ENCODE measurements around the gene MYO9B. TPM values are rescaled to one million over a fixed set of nuclear protein-coding genes. Genes with fewer than 3 reads are reported as not detected.

The MYO9B gene
- total and polyA plus RNA-seq, 2 of the 13 experiments (the other 11 are each of a cell fraction or from before 2014, with no cell fraction given) = 18.0 to 18.3 TPM

DNA sequence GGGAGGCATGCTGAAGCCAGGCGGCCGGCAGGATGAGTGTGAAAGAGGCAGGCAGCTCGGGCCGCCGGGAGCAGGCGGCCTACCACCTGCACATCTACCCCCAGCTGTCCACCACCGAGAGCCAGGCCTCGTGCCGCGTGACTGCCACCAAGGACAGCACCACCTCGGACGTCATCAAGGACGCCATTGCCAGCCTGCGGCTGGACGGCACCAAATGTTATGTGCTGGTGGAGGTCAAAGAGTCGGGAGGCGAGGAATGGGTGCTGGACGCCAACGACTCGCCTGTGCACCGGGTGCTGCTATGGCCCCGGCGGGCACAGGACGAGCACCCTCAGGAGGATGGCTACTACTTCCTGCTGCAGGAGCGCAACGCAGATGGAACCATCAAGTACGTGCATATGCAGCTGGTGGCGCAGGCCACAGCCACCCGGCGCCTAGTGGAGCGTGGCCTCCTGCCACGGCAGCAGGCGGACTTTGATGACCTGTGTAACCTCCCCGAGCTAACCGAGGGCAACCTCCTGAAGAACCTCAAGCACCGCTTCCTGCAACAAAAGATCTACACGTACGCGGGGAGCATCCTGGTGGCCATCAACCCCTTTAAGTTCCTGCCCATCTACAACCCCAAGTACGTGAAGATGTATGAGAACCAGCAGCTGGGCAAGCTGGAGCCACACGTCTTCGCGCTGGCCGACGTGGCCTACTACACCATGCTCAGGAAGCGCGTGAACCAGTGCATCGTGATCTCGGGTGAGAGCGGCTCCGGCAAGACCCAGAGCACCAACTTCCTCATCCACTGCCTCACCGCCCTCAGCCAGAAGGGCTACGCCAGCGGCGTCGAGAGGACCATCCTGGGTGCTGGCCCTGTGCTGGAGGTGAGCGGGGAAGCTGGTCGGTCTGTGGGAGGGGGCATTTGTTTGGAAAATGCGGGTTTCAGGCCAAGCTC, 26.4 kb downstream of the MYO9B start:
- no peak overlapping the region for H2AFZ ChIP-seq (ENCODE audit: low read length)
- no peak overlapping the region for H3K4me2 ChIP-seq (ENCODE audit: low read depth, low read length)
- H3K36me3 ChIP-seq (replicated peaks in 1 of 2; ENCODE audit: control insufficient read depth in 1 of 2, insufficient read depth in 2 of 2, low read length in 2 of 2) = peaks cover 15 to 34% of the 10 kb centered on the region in 2 experiments; a peak in 4 of 5 replicates
- BruUV-seq (replicated peaks) = no TSS peak
- H3K4me3 ChIP-seq (replicated peaks in 1 of 3; ENCODE audit: insufficient read depth in 1 of 3, low read depth in 2 of 3, low read length in 3 of 3) = no peak overlapping the region
- peaks cover 14% of the 10 kb centered on the region for H3K79me2 ChIP-seq (ENCODE audit: insufficient read depth, low read length)
- FAIRE-seq (no peak), DNase-seq (ENCODE audit: low spot score) (no peak), ATAC-seq (no peak)
- H3K9me3 ChIP-seq (ENCODE audit: low read length) = no peaks in the 10 kb centered on the region
- intact Hi-C loops (cut with micrococcal nuclease; ENCODE audit: unreplicated experiment) (no loop called here), in situ Hi-C loops (cut with HindIII; ENCODE audit: extremely low pct_ligation_motif_present, low pct_unique_long_range_greater_than_20kb) (no loop called here)
- TF ChIP-seq PAF1 (CRISPR knock-in tag; IDR thresholded peaks at IDR 0.05) (no peak), HCFC1 (IDR thresholded peaks at IDR 0.05; ENCODE audit: low read depth, low read length) (no peak), ZNF317 (CRISPR knock-in tag; IDR thresholded peaks at IDR 0.05) (no peak), ZC3H13 (CRISPR knock-in tag; IDR thresholded peaks at IDR 0.05) (no peak), RORA (CRISPR knock-in tag; IDR thresholded peaks at IDR 0.05) (no peak), KDM1A (CRISPR knock-in tag; IDR thresholded peaks at IDR 0.05) (no peak), TCF12 (IDR thresholded peaks at IDR 0.05) (no peak), TCF12 (CRISPR knock-in tag; IDR thresholded peaks at IDR 0.05) (no peak), IKZF4 (CRISPR knock-in tag; IDR thresholded peaks at IDR 0.05; ENCODE audit: borderline replicate concordance, low read depth, not compliant biosample characterization) (no peak), ZNF256 (CRISPR knock-in tag; conservative IDR thresholded peaks at IDR 0.05) (no peak), RARA (CRISPR knock-in tag; IDR thresholded peaks at IDR 0.05) (no peak), BHLHE40 (IDR thresholded peaks at IDR 0.05; ENCODE audit: low read length) (no peak), SNAI1 (CRISPR knock-in tag; IDR thresholded peaks at IDR 0.05; ENCODE audit: borderline replicate concordance) (no peak), SMARCE1 (IDR thresholded peaks at IDR 0.05; ENCODE audit: borderline replicate concordance) (no peak), ZNF383 (CRISPR knock-in tag; IDR thresholded peaks at IDR 0.05; ENCODE audit: borderline replicate concordance) (no peak)
- 0 out of 2 replicates have a peak, but pooled peaks cover 2% of the 10 kb centered on the region for H4K20me1 ChIP-seq (ENCODE audit: insufficient read depth, low read length)
- 94% methylated on average over 50 of the region's 59 CpGs for WGBS (ENCODE audit: low lambda C conversion rate)
- peaks cover 26% of the 10 kb centered on the region for H3K4me1 ChIP-seq (ENCODE audit: insufficient read depth, low read length)
- ChIA-PET POLR2A (no interaction called here), CTCF (ENCODE audit: low intra/inter-chr PET ratio, low total read pairs) (interaction anchor here (1.0 kb wide), 1 partner anchor 34 kb away, joined by 5 read pairs; no protein-coding TSS in a partner anchor)
- H3K9ac ChIP-seq (ENCODE audit: insufficient read depth, low read depth, low read length) = no peak overlapping the region
- no peak overlapping the region for H3K27ac ChIP-seq (ENCODE audit: extremely low read length, insufficient read depth, low read length)
- H3K27me3 ChIP-seq (ENCODE audit: control insufficient read depth in 1 of 2, insufficient read depth in 2 of 2, low read length in 2 of 2) = no peaks in the 10 kb centered on the region
